Ascending aorta (tissue), 2 donors: Measurements from ENCODE around the gene WDR37. TPM values are rescaled to one million over a fixed set of nuclear protein-coding genes. Genes with fewer than 3 reads are reported as not detected.
"Not testable (repeated sequence)": the region's sequence is repeated elsewhere in the genome, so short reads cannot be mapped to it uniquely, and the experiment has no call there.

ENCODE experiments used
- DNase-seq, 2 donors: peaks; one replicate each; pipeline ENCODE4 v3.0.0-alpha.2; 2019; ENCODE audit warnings: low spot score in 2 of 2
- H3K27ac ChIP-seq, 2 donors: fragments of 200-600 bp; sonication (generic); one replicate each; pipeline ENCODE4 v1.5.1; 2016 to 2017; ENCODE audit warnings: mild to moderate bottlenecking in 1 of 2
- H3K27me3 ChIP-seq: fragments of 200-600 bp; sonication (generic); one replicate; pipeline ENCODE4 v1.5.1; 2017
- H3K36me3 ChIP-seq, 2 donors: fragments of 200-600 bp; sonication (generic); one replicate each; pipeline ENCODE4 v1.5.1; 2016
- H3K4me1 ChIP-seq, 2 donors: fragments of 200-600 bp; sonication (generic); one replicate each; pipeline ENCODE4 v1.5.1; 2016 to 2017; ENCODE audit warnings: mild to moderate bottlenecking in 1 of 2
- H3K4me3 ChIP-seq, 2 donors: fragments of 200-600 bp; sonication (generic); one replicate each; pipeline ENCODE4 v1.5.1; 2016 to 2017; ENCODE audit warnings: mild to moderate bottlenecking in 1 of 2
- H3K9me3 ChIP-seq, 2 donors: fragments of 200-600 bp; sonication (generic); one replicate each; pipeline ENCODE4 v1.5.1; 2016
- CTCF ChIP-seq, 3 experiments: fragments of 200-600 bp in 2 of 3; fragments of 450-650 bp in 1 of 3; sonication (generic) in 2 of 3; IDR thresholded peaks; one replicate each; pipeline ENCODE4 v1.5.1; 2016 to 2019; ENCODE audit warnings: antibody characterized with exemption in 3 of 3, mild to moderate bottlenecking in 1 of 3, moderate library complexity in 1 of 3
- intact Hi-C: fragments of 100-400 bp; cut with DNase I; formaldehyde crosslinking; loops from one replicate; pipeline ENCODE4 v1.15.1; 2023
- total RNA-seq: library from RNA; depleted of rRNA; stranded (reverse); fragments of >200 nt; gene quantifications from one replicate; pipeline ENCODE4 v1.1.0, GENCODE V29; 2016

The WDR37 gene
- total RNA-seq, 1 donor from 2014 or later = 4.4 TPM

- Histone ChIP-seq H3K27ac (no peak overlapping the region), H3K36me3 (no peaks in the 10 kb centered on the region), H3K4me1 (no peaks in the 10 kb centered on the region), H3K4me3 (no peak overlapping the region), H3K27me3 (no peaks in the 10 kb centered on the region), H3K9me3 (no peaks in the 10 kb centered on the region)
- TF ChIP-seq CTCF (IDR thresholded peaks at IDR 0.05) = no peak
- no peak for DNase-seq
- intact Hi-C loops = no loop called here
Observed at GRCh38 chr10:1157615-1157933, 101.4 kb downstream of the WDR37 start.

GRCh38 chr10:1158066-1158465 lies 101.9 kb downstream of the WDR37 start:
- Histone ChIP-seq H3K4me3 (no peak overlapping the region), H3K36me3 (no peaks in the 10 kb centered on the region), H3K4me1 (no peaks in the 10 kb centered on the region), H3K27me3 (no peaks in the 10 kb centered on the region), H3K9me3 (no peaks in the 10 kb centered on the region), H3K27ac (no peak overlapping the region)
- intact Hi-C loops = no loop called here
- no peak for DNase-seq
- TF ChIP-seq CTCF (IDR thresholded peaks at IDR 0.05) = no peak

GRCh38 chr10:1158536-1158935 lies 102.4 kb downstream of the WDR37 start:
- H3K9me3 ChIP-seq, intact Hi-C loops, H3K4me3 ChIP-seq, H3K4me1 ChIP-seq, H3K27ac ChIP-seq, H3K36me3 ChIP-seq, H3K27me3 ChIP-seq: not testable (repeated sequence)
- peak in 1 of 2 donors; percentile 25 for DNase-seq

GRCh38 chr10:1159131-1160061 lies 103.2 kb downstream of the WDR37 start:
- peak in 1 of 2 donors; percentile 25 for DNase-seq
- no peak overlapping the region for H3K27ac ChIP-seq
- intact Hi-C loops = no loop called here
- no peaks in the 10 kb centered on the region for H3K4me1 ChIP-seq
- TF ChIP-seq CTCF (IDR thresholded peaks at IDR 0.05) = no peak
- H3K27me3 ChIP-seq = no peaks in the 10 kb centered on the region
- no peak overlapping the region for H3K4me3 ChIP-seq
- no peaks in the 10 kb centered on the region for H3K36me3 ChIP-seq
- no peaks in the 10 kb centered on the region for H3K9me3 ChIP-seq

GRCh38 chr10:1160561-1161314 lies 104.6 kb downstream of the WDR37 start:
- no peak for TF ChIP-seq CTCF (IDR thresholded peaks at IDR 0.05)
- Histone ChIP-seq H3K27me3 (no peaks in the 10 kb centered on the region), H3K4me1 (no peaks in the 10 kb centered on the region), H3K4me3 (no peak overlapping the region), H3K27ac (no peak overlapping the region), H3K36me3 (no peaks in the 10 kb centered on the region), H3K9me3 (no peaks in the 10 kb centered on the region)
- intact Hi-C loops = no loop called here
- DNase-seq = peak in 1 of 2 donors; percentile 40

GRCh38 chr10:1161315-1161673 lies 105.1 kb downstream of the WDR37 start:
- H3K4me1 ChIP-seq, H3K4me3 ChIP-seq, intact Hi-C loops, DNase-seq, H3K27ac ChIP-seq, H3K27me3 ChIP-seq, H3K36me3 ChIP-seq, H3K9me3 ChIP-seq: not testable (repeated sequence)
